LNCaP clone FGC (cell line): Measurements from ENCODE around the gene B3GNT3.
A peak's percentile ranks its signal among the peaks of the same experiment; 100 is the strongest.
"Not testable (repeated sequence)": the region's sequence is repeated elsewhere in the genome, so short reads cannot be mapped to it uniquely, and the experiment has no call there.

Experiments
- DNase-seq: peaks from one replicate; pipeline ENCODE4 v3.0.0-alpha.2; 2011; ENCODE audit warnings: low read depth
- H3K4me3 ChIP-seq: 2 replicates; pipeline ENCODE4 v1.5.1; 2011; ENCODE audit warnings: mild to moderate bottlenecking, low read depth, low read length, control low read depth
- TF ChIP-seq, protein P1 (sequence below): IDR thresholded peaks from 2 replicates; pipeline ENCODE4 v1.5.1; 2012; ENCODE audit warnings: mild to moderate bottlenecking; ENCODE audit not compliant: control insufficient read depth, insufficient read depth; ENCODE audit errors: extremely low read depth

The B3GNT3 gene

GRCh38 chr19:17770613-17771012, 24.3 kb upstream of the B3GNT3 start:
- H3K4me3 ChIP-seq = no peak overlapping the region
- TF ChIP-seq, protein P1, sequence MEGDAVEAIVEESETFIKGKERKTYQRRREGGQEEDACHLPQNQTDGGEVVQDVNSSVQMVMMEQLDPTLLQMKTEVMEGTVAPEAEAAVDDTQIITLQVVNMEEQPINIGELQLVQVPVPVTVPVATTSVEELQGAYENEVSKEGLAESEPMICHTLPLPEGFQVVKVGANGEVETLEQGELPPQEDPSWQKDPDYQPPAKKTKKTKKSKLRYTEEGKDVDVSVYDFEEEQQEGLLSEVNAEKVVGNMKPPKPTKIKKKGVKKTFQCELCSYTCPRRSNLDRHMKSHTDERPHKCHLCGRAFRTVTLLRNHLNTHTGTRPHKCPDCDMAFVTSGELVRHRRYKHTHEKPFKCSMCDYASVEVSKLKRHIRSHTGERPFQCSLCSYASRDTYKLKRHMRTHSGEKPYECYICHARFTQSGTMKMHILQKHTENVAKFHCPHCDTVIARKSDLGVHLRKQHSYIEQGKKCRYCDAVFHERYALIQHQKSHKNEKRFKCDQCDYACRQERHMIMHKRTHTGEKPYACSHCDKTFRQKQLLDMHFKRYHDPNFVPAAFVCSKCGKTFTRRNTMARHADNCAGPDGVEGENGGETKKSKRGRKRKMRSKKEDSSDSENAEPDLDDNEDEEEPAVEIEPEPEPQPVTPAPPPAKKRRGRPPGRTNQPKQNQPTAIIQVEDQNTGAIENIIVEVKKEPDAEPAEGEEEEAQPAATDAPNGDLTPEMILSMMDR = no peak

DNA sequence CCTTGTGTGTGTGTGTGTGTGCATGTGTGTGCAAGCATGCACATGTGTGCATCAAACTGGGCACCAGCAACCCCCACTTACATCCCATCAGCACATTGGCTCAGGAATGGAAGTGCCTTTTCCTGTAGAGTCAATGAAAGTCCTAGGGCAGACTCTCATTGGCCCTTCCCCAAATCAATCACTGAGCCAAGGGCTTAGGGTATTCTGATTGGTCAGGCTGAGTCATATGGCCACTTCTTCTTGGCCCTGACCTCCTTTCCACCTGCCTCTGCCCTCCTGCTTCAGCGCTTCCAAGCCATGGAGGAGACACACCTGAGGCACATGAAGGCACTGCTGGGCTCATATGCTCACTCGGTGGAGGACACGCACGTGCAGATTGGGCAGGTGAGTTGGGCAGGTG, 22.8 kb upstream of the B3GNT3 start:
- TF ChIP-seq, protein P1 = no peak
- no peak overlapping the region for H3K4me3 ChIP-seq
- DNase-seq = no peak

More at GRCh38 chr19:17770613-17771012, 24.3 kb upstream of the B3GNT3 start:
- DNase-seq = no peak

- TF ChIP-seq, protein P1 = peak; percentile 76
- DNase-seq = no peak
- no peak overlapping the region for H3K4me3 ChIP-seq
These were observed 19.6 kb upstream of the B3GNT3 start for GRCh38 chr19:17775245-17775927.

- TF ChIP-seq, protein P1 = no peak
- no peak for DNase-seq
- no peak overlapping the region for H3K4me3 ChIP-seq
These were observed 18.7 kb upstream of the B3GNT3 start for GRCh38 chr19:17775991-17776803.

DNA sequence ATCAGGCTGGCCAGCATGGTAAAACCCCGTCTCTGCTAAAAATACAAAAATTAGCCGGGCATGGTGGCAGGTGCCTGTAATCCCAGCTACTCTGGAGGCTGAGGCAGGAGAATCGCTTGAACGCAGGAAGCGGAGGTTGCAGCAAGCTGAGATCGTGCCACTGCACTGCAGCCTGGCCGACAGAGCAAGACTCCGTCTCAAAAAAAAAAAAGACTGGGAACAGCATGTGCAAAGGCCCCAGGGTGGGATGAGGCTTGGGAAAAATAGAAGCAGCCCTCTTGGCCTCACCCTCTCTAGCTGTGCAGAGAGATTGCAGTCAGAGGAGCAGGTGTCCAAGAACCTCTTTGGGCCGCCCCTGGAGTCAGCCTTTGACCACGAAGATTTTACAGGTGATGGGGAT, 17.1 kb upstream of the B3GNT3 start:
- H3K4me3 ChIP-seq, DNase-seq: not testable (repeated sequence)

DNA sequence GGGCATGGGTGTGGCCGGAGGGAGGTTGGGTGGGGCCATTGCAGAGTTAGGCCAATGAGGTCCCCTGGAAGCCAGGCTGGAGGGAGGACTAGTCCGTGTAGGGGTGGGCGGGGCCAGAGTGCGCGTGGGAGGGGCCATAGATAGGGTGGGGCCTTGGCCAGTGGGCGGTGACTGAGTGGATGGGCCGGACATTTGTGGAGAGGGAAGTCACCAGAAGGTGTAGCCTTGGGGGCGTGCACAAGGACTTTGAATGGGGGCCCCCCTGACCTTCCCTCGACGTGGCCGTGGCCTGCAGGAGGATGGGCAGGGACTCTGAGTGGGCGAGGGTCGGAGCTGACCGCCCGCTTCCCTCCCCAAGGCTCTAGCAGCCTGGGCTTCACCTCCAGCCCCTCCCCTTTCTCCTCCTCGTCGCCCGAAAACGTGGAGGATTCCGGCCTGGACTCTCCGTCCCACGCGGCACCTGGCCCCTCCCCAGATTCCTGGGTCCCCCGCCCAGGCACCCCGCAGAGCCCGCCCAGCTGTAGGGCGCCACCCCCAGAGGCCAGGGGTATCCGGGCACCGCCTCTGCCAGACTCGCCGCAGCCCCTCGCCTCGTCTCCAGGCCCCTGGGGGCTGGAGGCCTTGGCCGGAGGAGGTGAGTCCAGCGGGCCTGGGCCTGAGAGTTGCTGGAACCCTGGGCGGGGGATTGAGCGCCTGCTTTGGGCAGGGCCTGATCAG, 16.5 kb upstream of the B3GNT3 start:
- TF ChIP-seq, protein P1 = no peak
- H3K4me3 ChIP-seq = no peak overlapping the region

More for the DNA sequence above, 16.5 kb upstream of the B3GNT3 start:
- DNase-seq = no peak
